Measurements from ENCODE around the gene CENPS. TPM values are rescaled to one million over a fixed set of nuclear protein-coding genes. Genes with fewer than 3 reads are reported as not detected.

Gene CENPS
- total and polyA plus RNA-seq, 4 donors: 4.4 to 9.8 (median 7.4) TPM

DNA sequence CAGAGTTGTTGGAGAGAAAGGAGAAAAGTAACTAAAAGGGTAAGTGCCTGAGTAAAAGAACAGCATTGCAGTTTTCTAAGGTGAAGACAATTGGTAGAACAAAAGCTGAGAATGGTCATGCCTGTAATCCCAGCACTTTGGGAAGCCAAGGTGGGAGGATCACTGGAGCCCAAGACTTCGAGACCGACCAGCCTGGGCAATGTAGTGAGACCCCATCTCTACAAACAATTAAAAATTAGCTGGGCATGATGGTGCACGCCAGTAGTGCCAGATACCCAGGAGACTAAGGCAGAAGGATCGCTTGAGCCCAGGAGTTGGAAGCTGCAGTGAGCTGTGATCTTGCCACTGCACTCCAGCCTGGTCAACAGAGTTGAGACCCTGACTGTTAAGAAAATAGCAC, 46.6 kb upstream of the CENPS start:
- DNase-seq (ENCODE audit: low spot score): no peak
- H3K9ac ChIP-seq (ENCODE audit: low read depth in 1 of 2, low read length in 2 of 2): no peak overlapping the region
- no peaks in the 10 kb centered on the region for H3K9me3 ChIP-seq (ENCODE audit: control insufficient read depth in 4 of 4, low read length in 3 of 4)
- no peak overlapping the region for H3K4me3 ChIP-seq (ENCODE audit: low read depth in 1 of 3, low read length in 3 of 3)
- WGBS: 97% methylated on average over 4 of the region's 4 CpGs
- TF ChIP-seq FOXA2 (IDR thresholded peaks at IDR 0.05) (no peak), RXRA (IDR thresholded peaks at IDR 0.05) (no peak)
- TF ChIP-seq, protein P1, sequence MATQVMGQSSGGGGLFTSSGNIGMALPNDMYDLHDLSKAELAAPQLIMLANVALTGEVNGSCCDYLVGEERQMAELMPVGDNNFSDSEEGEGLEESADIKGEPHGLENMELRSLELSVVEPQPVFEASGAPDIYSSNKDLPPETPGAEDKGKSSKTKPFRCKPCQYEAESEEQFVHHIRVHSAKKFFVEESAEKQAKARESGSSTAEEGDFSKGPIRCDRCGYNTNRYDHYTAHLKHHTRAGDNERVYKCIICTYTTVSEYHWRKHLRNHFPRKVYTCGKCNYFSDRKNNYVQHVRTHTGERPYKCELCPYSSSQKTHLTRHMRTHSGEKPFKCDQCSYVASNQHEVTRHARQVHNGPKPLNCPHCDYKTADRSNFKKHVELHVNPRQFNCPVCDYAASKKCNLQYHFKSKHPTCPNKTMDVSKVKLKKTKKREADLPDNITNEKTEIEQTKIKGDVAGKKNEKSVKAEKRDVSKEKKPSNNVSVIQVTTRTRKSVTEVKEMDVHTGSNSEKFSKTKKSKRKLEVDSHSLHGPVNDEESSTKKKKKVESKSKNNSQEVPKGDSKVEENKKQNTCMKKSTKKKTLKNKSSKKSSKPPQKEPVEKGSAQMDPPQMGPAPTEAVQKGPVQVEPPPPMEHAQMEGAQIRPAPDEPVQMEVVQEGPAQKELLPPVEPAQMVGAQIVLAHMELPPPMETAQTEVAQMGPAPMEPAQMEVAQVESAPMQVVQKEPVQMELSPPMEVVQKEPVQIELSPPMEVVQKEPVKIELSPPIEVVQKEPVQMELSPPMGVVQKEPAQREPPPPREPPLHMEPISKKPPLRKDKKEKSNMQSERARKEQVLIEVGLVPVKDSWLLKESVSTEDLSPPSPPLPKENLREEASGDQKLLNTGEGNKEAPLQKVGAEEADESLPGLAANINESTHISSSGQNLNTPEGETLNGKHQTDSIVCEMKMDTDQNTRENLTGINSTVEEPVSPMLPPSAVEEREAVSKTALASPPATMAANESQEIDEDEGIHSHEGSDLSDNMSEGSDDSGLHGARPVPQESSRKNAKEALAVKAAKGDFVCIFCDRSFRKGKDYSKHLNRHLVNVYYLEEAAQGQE (IDR thresholded peaks at IDR 0.05): no peak
- TF ChIP-seq, protein P2, sequence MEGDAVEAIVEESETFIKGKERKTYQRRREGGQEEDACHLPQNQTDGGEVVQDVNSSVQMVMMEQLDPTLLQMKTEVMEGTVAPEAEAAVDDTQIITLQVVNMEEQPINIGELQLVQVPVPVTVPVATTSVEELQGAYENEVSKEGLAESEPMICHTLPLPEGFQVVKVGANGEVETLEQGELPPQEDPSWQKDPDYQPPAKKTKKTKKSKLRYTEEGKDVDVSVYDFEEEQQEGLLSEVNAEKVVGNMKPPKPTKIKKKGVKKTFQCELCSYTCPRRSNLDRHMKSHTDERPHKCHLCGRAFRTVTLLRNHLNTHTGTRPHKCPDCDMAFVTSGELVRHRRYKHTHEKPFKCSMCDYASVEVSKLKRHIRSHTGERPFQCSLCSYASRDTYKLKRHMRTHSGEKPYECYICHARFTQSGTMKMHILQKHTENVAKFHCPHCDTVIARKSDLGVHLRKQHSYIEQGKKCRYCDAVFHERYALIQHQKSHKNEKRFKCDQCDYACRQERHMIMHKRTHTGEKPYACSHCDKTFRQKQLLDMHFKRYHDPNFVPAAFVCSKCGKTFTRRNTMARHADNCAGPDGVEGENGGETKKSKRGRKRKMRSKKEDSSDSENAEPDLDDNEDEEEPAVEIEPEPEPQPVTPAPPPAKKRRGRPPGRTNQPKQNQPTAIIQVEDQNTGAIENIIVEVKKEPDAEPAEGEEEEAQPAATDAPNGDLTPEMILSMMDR (IDR thresholded peaks at IDR 0.05; ENCODE audit: low read depth, low read length, missing input control): no peak
- H3K4me1 ChIP-seq (ENCODE audit: control insufficient read depth in 4 of 4, insufficient read depth in 4 of 4, low read length in 3 of 4): peaks cover 5 to 17% (median 11%) of the 10 kb centered on the region in 4 donors
- H3K27ac ChIP-seq (ENCODE audit: low read depth in 1 of 2, low read length in 2 of 2): no peak overlapping the region
- peaks cover 0 to 15% (median 6%) of the 10 kb centered on the region in 4 donors for H3K36me3 ChIP-seq (ENCODE audit: control insufficient read depth in 4 of 4, insufficient read depth in 3 of 4, low read depth in 1 of 4, low read length in 3 of 4)
- H3K27me3 ChIP-seq (ENCODE audit: control insufficient read depth in 4 of 4, insufficient read depth in 4 of 4, low read length in 3 of 4): no peaks in the 10 kb centered on the region

DNA sequence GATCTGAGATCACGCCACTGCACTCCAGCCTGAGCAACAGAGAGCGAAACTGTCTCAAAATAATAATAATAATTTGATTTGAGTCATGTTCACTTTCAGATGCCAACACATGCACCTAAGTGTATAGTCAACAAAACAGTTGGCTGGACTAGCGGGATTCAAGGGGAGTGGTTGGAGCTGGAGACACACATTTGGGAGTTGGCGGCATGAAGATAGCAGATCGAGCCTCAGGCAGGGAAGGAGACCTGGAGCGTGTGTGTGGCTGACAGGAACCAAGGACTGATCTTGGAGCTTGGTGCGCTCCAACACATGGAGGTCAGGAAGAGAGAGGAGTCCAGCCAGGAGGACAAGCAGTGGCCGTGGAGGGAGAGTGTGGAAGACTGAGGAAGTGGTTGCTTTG, 46.0 kb upstream of the CENPS start:
- Histone ChIP-seq H3K27ac (ENCODE audit: low read depth in 1 of 2, low read length in 2 of 2) (no peak overlapping the region), H3K36me3 (ENCODE audit: control insufficient read depth in 4 of 4, insufficient read depth in 3 of 4, low read depth in 1 of 4, low read length in 3 of 4) (peaks cover 0 to 9% (median 3%) of the 10 kb centered on the region in 4 donors), H3K4me3 (ENCODE audit: low read depth in 1 of 3, low read length in 3 of 3) (no peak overlapping the region), H3K27me3 (ENCODE audit: control insufficient read depth in 4 of 4, insufficient read depth in 4 of 4, low read length in 3 of 4) (no peaks in the 10 kb centered on the region), H3K4me1 (ENCODE audit: control insufficient read depth in 4 of 4, insufficient read depth in 4 of 4, low read length in 3 of 4) (peaks cover 7 to 17% (median 11%) of the 10 kb centered on the region in 4 donors), H3K9me3 (ENCODE audit: control insufficient read depth in 4 of 4, low read length in 3 of 4) (no peaks in the 10 kb centered on the region), H3K9ac (ENCODE audit: low read depth in 1 of 2, low read length in 2 of 2) (no peak overlapping the region)
- DNase-seq (ENCODE audit: low spot score): no peak
- TF ChIP-seq, protein P2 (IDR thresholded peaks at IDR 0.05; ENCODE audit: low read depth, low read length, missing input control): no peak
- TF ChIP-seq NR2F2 (IDR thresholded peaks at IDR 0.05) (no peak), HNF4G (IDR thresholded peaks at IDR 0.05) (no peak), TAF1 (conservative IDR thresholded peaks at IDR 0.05) (no peak)
- WGBS: 96% methylated on average over 8 of the region's 8 CpGs

All from liver (tissue), 9 donors.